Measurements from ENCODE around the gene NAA10.

DNA sequence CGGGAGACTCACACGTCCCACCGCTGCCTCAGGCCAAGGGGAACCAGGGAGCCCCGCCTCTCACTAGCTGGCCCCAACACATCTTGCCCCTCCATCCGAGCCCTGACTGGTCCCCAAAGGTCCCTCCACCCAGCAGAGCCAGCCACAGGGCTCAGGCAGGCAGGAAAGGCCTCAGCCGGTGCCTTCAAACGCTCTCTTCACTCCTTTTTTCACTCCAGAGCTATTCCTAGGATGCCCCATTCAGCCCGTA lies 7.2 kb downstream of the NAA10 start:
- TF ChIP-seq, protein P1, sequence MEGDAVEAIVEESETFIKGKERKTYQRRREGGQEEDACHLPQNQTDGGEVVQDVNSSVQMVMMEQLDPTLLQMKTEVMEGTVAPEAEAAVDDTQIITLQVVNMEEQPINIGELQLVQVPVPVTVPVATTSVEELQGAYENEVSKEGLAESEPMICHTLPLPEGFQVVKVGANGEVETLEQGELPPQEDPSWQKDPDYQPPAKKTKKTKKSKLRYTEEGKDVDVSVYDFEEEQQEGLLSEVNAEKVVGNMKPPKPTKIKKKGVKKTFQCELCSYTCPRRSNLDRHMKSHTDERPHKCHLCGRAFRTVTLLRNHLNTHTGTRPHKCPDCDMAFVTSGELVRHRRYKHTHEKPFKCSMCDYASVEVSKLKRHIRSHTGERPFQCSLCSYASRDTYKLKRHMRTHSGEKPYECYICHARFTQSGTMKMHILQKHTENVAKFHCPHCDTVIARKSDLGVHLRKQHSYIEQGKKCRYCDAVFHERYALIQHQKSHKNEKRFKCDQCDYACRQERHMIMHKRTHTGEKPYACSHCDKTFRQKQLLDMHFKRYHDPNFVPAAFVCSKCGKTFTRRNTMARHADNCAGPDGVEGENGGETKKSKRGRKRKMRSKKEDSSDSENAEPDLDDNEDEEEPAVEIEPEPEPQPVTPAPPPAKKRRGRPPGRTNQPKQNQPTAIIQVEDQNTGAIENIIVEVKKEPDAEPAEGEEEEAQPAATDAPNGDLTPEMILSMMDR (IDR thresholded peaks at IDR 0.05) = no peak
- TF ChIP-seq POLR2AphosphoS5 (IDR thresholded peaks at IDR 0.05) (no peak), POLR2A (IDR thresholded peaks at IDR 0.05) (no peak)
